HEK293 (cell line): Measurements from ENCODE around the gene C2orf49.

ENCODE experiments used
- CTCF ChIA-PET: fragments of 350-600 bp; formaldehyde crosslinking; extraction: SDS; loops from one replicate; lab custom pipeline; 2021; ENCODE audit warnings: antibody characterized with exemption; lab: Yijun Ruan, JAX
- POLR2A ChIA-PET: fragments of 300-600 bp; formaldehyde crosslinking; extraction: SDS; loops from one replicate; lab custom pipeline; 2020; ENCODE audit warnings: antibody characterized with exemption, inconsistent platforms; lab: Yijun Ruan, JAX
- H3K27ac ChIP-seq: fragments of 200-500 bp; sonication (Bioruptor generic); 2 replicates; pipeline ENCODE4 v1.5.1; 2014; ENCODE audit warnings: low read depth, low read length, control low read depth, inconsistent platforms; ENCODE audit errors: extremely low read depth
- H3K36me3 ChIP-seq, 2 experiments: fragments of 200-500 bp in 1 of 2; sonication (Bioruptor generic) in 1 of 2; 1 replicate in 1 of 2; 2 replicates in 1 of 2; pipeline ENCODE4 v1.5.1; 2014 to 2017; ENCODE audit warnings: inconsistent platforms in 2 of 2, low read length in 2 of 2; ENCODE audit not compliant: control insufficient read depth in 2 of 2, insufficient read depth in 1 of 2
- H3K4me1 ChIP-seq: fragments of 200-500 bp; sonication (Bioruptor generic); 2 replicates; pipeline ENCODE4 v1.5.1; 2014; ENCODE audit warnings: mild to moderate bottlenecking, low read length, inconsistent platforms; ENCODE audit not compliant: control insufficient read depth, insufficient read depth
- H3K4me3 ChIP-seq: 2 replicates; pipeline ENCODE4 v1.5.1; 2011; ENCODE audit warnings: low read depth, mild to moderate bottlenecking, control low read depth, low read length, moderate library complexity
- H3K9me3 ChIP-seq: fragments of 200-500 bp; sonication (Bioruptor generic); 2 replicates; pipeline ENCODE4 v1.5.1; 2014; ENCODE audit warnings: low read depth, low read length, inconsistent platforms; ENCODE audit not compliant: control insufficient read depth, insufficient read depth
- EGR2 ChIP-seq: fragments of 450-650 bp; formaldehyde crosslinking; IDR thresholded peaks from 2 replicates; pipeline ENCODE4 v1.5.1; 2016; ENCODE audit warnings: low read depth, missing biosample characterization, missing genetic modification characterization
- GLI4 ChIP-seq: fragments of 450-650 bp; formaldehyde crosslinking; IDR thresholded peaks from 2 replicates; pipeline ENCODE4 v1.5.1; 2016; ENCODE audit warnings: missing biosample characterization, missing genetic modification characterization
- GLIS2 ChIP-seq: fragments of 450-650 bp; formaldehyde crosslinking; IDR thresholded peaks from 2 replicates; pipeline ENCODE4 v1.5.1; 2016; ENCODE audit warnings: missing biosample characterization, missing genetic modification characterization
- SALL2 ChIP-seq: fragments of 450-650 bp; formaldehyde crosslinking; IDR thresholded peaks from 2 replicates; pipeline ENCODE4 v1.5.0; 2017; ENCODE audit warnings: missing biosample characterization, mild to moderate bottlenecking, missing genetic modification characterization, borderline replicate concordance
- SETDB1 ChIP-seq: IDR thresholded peaks from one replicate; pipeline ENCODE4 v1.6.1; 2017; ENCODE audit warnings: mild to moderate bottlenecking, low read length, moderate library complexity, mixed read lengths; ENCODE audit not compliant: insufficient read length
- SP2 ChIP-seq: fragments of 450-650 bp; formaldehyde crosslinking; IDR thresholded peaks from 2 replicates; pipeline ENCODE4 v1.5.1; 2016; ENCODE audit warnings: missing biosample characterization, missing genetic modification characterization
- SP3 ChIP-seq: fragments of 450-650 bp; formaldehyde crosslinking; IDR thresholded peaks from 2 replicates; pipeline ENCODE4 v1.5.1; 2016; ENCODE audit warnings: missing biosample characterization, missing genetic modification characterization
- ZBTB20 ChIP-seq: fragments of 450-650 bp; formaldehyde crosslinking; IDR thresholded peaks from 2 replicates; pipeline ENCODE4 v1.5.1; 2016; ENCODE audit warnings: missing biosample characterization, missing genetic modification characterization
- ZBTB8A ChIP-seq: fragments of 450-650 bp; formaldehyde crosslinking; IDR thresholded peaks from 2 replicates; pipeline ENCODE4 v1.5.1; 2016; ENCODE audit warnings: missing biosample characterization, missing genetic modification characterization
- ZNF221 ChIP-seq: fragments of 450-650 bp; formaldehyde crosslinking; IDR thresholded peaks from 2 replicates; pipeline ENCODE4 v1.5.1; 2017; ENCODE audit warnings: missing biosample characterization, missing genetic modification characterization, borderline replicate concordance
- ZNF239 ChIP-seq: fragments of 450-650 bp; formaldehyde crosslinking; IDR thresholded peaks from 2 replicates; pipeline ENCODE4 v1.5.1; 2016; ENCODE audit warnings: missing biosample characterization, missing genetic modification characterization
- ZNF24 ChIP-seq: fragments of 450-650 bp; formaldehyde crosslinking; IDR thresholded peaks from 2 replicates; pipeline ENCODE4 v1.5.1; 2016; ENCODE audit warnings: missing biosample characterization, missing genetic modification characterization
- ZNF501 ChIP-seq: fragments of 450-650 bp; formaldehyde crosslinking; IDR thresholded peaks from 2 replicates; pipeline ENCODE4 v1.5.1; 2016; ENCODE audit warnings: missing biosample characterization, missing genetic modification characterization
- ZNF596 ChIP-seq: fragments of 450-650 bp; IDR thresholded peaks from 2 replicates; pipeline ENCODE4 v1.5.0; 2018; ENCODE audit warnings: missing biosample characterization, mild to moderate bottlenecking, missing genetic modification characterization, moderate library complexity
- ZNF600 ChIP-seq: fragments of 450-650 bp; formaldehyde crosslinking; IDR thresholded peaks from 2 replicates; pipeline ENCODE4 v1.5.1; 2016; ENCODE audit warnings: missing biosample characterization, missing genetic modification characterization
- ZNF626 ChIP-seq: fragments of 450-650 bp; sonication (Bioruptor Pico); formaldehyde crosslinking; IDR thresholded peaks from 2 replicates; pipeline ENCODE4 v1.5.1; 2018; ENCODE audit warnings: missing biosample characterization, missing genetic modification characterization, inconsistent platforms
- ZNF76 ChIP-seq: fragments of 450-650 bp; formaldehyde crosslinking; IDR thresholded peaks from 2 replicates; pipeline ENCODE4; 2016; ENCODE audit warnings: low read depth, missing biosample characterization, missing genetic modification characterization, borderline replicate concordance
- ZNF791 ChIP-seq: fragments of 450-650 bp; formaldehyde crosslinking; IDR thresholded peaks from 2 replicates; pipeline ENCODE4 v1.5.1; 2016; ENCODE audit warnings: missing biosample characterization, missing genetic modification characterization
- ZNF843 ChIP-seq: fragments of 450-650 bp; formaldehyde crosslinking; IDR thresholded peaks from 2 replicates; pipeline ENCODE4 v1.5.1; 2016; ENCODE audit warnings: missing biosample characterization, missing genetic modification characterization
- TF ChIP-seq, protein P1 (sequence below): fragments of 450-650 bp; formaldehyde crosslinking; IDR thresholded peaks from 2 replicates; pipeline ENCODE4 v1.5.1; 2016; ENCODE audit warnings: missing biosample characterization, missing genetic modification characterization
- TF ChIP-seq, protein P2 (sequence below): fragments of 450-650 bp; formaldehyde crosslinking; IDR thresholded peaks from 2 replicates; pipeline ENCODE4 v1.5.1; 2016; ENCODE audit warnings: missing biosample characterization, missing genetic modification characterization
- TF ChIP-seq, protein P3 (sequence below): fragments of 450-650 bp; formaldehyde crosslinking; IDR thresholded peaks from 2 replicates; pipeline ENCODE4 v1.5.1; 2016; ENCODE audit warnings: missing biosample characterization, missing genetic modification characterization
- TF ChIP-seq, protein P4 (sequence below): fragments of 450-650 bp; formaldehyde crosslinking; IDR thresholded peaks from 2 replicates; pipeline ENCODE4 v1.5.1; 2016; ENCODE audit warnings: missing biosample characterization, missing genetic modification characterization
- TF ChIP-seq, protein P5 (sequence below): fragments of 450-650 bp; formaldehyde crosslinking; IDR thresholded peaks from 2 replicates; pipeline ENCODE4 v1.5.1; 2016; ENCODE audit warnings: missing biosample characterization, missing genetic modification characterization
- TF ChIP-seq, protein P6 (sequence below): fragments of 450-650 bp; formaldehyde crosslinking; IDR thresholded peaks from 2 replicates; pipeline ENCODE4 v1.5.1; 2016; ENCODE audit warnings: missing biosample characterization, missing genetic modification characterization

Gene C2orf49

DNA sequence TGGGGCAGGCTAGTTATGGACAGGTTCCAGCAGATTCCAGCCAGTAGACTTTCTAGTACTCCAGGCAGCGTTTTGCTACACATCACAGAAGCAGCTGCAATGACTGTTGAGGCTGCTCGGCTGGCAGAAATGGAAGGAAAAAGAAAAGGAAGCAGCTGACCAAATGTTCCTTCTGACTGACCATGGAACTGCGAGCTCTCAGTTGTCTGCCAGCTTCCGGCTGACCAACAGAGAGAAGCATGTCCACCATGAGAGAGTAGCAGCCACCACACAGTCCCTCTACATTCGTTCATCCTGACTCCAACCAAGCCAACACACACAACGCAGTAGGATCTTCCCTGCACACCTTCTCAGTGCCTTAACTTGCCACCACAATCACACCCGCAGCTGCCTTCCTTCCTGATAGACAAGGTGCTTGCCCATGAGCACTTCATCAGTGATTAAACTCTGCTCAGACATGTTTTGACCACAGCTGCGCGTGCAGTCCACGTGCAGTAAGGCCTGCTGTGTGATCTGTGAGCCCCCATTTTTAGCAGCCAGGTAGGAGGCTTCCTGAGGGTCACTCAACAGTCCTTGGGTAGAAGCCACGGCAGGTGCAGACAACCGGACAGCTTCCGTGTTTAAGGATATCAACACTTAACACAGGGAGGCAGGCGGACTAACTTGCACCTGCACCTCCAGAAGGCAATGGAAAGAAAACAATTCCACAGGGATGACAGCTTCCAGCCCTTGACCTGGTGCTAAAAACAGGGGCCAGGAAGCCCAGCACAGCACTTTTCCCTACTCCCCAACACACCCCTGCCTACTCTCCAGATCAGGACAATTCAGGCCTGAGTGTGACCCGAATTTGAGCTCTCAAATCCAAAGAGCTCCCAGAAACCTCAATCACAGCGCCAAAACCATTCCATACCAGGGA is 8.8 kb upstream of the C2orf49 start (continued):
- TF ChIP-seq, protein P1, sequence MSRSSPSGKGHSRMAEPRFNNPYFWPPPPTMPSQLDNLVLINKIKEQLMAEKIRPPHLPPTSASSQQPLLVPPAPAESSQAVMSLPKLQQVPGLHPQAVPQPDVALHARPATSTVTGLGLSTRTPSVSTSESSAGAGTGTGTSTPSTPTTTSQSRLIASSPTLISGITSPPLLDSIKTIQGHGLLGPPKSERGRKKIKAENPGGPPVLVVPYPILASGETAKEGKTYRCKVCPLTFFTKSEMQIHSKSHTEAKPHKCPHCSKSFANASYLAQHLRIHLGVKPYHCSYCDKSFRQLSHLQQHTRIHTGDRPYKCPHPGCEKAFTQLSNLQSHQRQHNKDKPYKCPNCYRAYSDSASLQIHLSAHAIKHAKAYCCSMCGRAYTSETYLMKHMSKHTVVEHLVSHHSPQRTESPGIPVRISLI, result no peak
- TF ChIP-seq, protein P2, sequence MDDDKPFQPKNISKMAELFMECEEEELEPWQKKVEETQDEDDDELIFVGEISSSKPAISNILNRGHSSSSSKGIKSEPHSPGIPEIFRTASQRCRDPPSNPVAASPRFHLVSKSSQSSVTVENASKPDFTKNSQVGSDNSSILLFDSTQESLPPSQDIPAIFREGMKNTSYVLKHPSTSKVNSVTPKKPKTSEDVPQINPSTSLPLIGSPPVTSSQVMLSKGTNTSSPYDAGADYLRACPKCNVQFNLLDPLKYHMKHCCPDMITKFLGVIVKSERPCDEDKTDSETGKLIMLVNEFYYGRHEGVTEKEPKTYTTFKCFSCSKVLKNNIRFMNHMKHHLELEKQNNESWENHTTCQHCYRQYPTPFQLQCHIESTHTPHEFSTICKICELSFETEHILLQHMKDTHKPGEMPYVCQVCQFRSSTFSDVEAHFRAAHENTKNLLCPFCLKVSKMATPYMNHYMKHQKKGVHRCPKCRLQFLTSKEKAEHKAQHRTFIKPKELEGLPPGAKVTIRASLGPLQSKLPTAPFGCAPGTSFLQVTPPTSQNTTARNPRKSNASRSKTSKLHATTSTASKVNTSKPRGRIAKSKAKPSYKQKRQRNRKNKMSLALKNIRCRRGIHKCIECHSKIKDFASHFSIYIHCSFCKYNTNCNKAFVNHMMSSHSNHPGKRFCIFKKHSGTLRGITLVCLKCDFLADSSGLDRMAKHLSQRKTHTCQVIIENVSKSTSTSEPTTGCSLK (tag by site-specific recombination), result no peak
- TF ChIP-seq SP2 (tag by site-specific recombination), result no peak
- TF ChIP-seq, protein P3, sequence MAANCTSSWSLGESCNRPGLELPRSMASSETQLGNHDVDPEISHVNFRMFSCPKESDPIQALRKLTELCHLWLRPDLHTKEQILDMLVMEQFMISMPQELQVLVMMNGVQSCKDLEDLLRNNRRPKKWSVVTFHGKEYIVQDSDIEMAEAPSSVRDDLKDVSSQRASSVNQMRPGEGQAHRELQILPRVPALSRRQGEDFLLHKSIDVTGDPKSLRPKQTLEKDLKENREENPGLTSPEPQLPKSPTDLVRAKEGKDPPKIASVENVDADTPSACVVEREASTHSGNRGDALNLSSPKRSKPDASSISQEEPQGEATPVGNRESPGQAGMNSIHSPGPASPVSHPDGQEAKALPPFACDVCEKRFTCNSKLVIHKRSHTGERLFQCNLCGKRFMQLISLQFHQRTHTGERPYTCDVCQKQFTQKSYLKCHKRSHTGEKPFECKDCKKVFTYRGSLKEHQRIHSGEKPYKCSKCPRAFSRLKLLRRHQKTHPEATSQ, result no peak
- TF ChIP-seq ZNF24 (tag by site-specific recombination), result no peak
- TF ChIP-seq SALL2, result no peak
- no peak for TF ChIP-seq ZNF221 (tag by site-specific recombination)
- TF ChIP-seq ZNF843 (tag by site-specific recombination), result no peak
- TF ChIP-seq, protein P4, sequence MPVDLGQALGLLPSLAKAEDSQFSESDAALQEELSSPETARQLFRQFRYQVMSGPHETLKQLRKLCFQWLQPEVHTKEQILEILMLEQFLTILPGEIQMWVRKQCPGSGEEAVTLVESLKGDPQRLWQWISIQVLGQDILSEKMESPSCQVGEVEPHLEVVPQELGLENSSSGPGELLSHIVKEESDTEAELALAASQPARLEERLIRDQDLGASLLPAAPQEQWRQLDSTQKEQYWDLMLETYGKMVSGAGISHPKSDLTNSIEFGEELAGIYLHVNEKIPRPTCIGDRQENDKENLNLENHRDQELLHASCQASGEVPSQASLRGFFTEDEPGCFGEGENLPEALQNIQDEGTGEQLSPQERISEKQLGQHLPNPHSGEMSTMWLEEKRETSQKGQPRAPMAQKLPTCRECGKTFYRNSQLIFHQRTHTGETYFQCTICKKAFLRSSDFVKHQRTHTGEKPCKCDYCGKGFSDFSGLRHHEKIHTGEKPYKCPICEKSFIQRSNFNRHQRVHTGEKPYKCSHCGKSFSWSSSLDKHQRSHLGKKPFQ, result no peak
- peak; percentile 99 for TF ChIP-seq ZNF239 (tag by site-specific recombination)
- no peak for TF ChIP-seq ZNF76 (tag by site-specific recombination)
- peak; percentile 94 for TF ChIP-seq ZNF600 (tag by site-specific recombination)
- TF ChIP-seq ZNF626, result no peak
- no peak for TF ChIP-seq ZNF596 (tag by site-specific recombination)
- no peak for TF ChIP-seq SETDB1
- no peak for TF ChIP-seq GLI4 (tag by site-specific recombination)
- no peak for TF ChIP-seq ZNF501
- TF ChIP-seq, all 188 proteins: peak for 3

DNA sequence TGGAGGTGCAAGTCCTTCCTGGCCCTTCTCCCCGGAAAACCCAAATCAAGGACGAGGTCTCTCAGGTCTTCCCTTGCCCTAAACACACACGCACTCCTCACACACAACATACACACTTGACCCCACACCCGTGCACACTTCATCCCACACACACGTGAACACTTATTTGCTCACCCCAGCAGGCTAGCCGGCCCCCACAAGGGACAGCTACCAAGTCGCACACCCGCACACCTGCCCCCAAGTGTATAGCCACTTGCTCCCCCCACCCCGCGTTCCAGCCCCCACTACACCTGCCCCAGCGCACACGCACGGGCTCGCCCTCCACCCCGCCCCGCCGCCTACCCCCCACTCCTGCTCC is 8.2 kb upstream of the C2orf49 start:
- ChIA-PET CTCF (interaction anchor here (1.3 kb wide), 1 partner anchor 94 kb away, joined by 3 read pairs; no protein-coding TSS in a partner anchor), POLR2A (interaction anchor here (0.8 to 1.6 kb wide), 3 partner anchors 8 to 34 kb away, joined by 3 to 6 read pairs (median 3); partner anchors contain the start of gene C2orf49)
- peak overlapping the region; percentile 26; the same call in 1 of the 2 replicates for H3K27ac ChIP-seq
- TF ChIP-seq ZNF791 (tag by site-specific recombination) (no peak), SP3 (tag by site-specific recombination) (peak; percentile 28; the same call in 1 of the 2 replicates), GLIS2 (tag by site-specific recombination) (peak; percentile 38; the same call in 1 of the 2 replicates), EGR2 (tag by site-specific recombination) (peak; percentile 78), ZBTB8A (tag by site-specific recombination) (peak; percentile 10; the same call in 1 of the 2 replicates), ZBTB20 (peak; percentile 36; the same call in 1 of the 2 replicates)
- TF ChIP-seq, protein P4, result peak; percentile 61; the same call in 1 of the 2 replicates
- TF ChIP-seq, protein P5, sequence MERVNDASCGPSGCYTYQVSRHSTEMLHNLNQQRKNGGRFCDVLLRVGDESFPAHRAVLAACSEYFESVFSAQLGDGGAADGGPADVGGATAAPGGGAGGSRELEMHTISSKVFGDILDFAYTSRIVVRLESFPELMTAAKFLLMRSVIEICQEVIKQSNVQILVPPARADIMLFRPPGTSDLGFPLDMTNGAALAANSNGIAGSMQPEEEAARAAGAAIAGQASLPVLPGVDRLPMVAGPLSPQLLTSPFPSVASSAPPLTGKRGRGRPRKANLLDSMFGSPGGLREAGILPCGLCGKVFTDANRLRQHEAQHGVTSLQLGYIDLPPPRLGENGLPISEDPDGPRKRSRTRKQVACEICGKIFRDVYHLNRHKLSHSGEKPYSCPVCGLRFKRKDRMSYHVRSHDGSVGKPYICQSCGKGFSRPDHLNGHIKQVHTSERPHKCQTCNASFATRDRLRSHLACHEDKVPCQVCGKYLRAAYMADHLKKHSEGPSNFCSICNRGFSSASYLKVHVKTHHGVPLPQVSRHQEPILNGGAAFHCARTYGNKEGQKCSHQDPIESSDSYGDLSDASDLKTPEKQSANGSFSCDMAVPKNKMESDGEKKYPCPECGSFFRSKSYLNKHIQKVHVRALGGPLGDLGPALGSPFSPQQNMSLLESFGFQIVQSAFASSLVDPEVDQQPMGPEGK, result peak; percentile 55; the same call in 1 of the 2 replicates
- TF ChIP-seq, protein P6, sequence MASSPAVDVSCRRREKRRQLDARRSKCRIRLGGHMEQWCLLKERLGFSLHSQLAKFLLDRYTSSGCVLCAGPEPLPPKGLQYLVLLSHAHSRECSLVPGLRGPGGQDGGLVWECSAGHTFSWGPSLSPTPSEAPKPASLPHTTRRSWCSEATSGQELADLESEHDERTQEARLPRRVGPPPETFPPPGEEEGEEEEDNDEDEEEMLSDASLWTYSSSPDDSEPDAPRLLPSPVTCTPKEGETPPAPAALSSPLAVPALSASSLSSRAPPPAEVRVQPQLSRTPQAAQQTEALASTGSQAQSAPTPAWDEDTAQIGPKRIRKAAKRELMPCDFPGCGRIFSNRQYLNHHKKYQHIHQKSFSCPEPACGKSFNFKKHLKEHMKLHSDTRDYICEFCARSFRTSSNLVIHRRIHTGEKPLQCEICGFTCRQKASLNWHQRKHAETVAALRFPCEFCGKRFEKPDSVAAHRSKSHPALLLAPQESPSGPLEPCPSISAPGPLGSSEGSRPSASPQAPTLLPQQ (tag by site-specific recombination), result no peak

More for the DNA sequence above, 8.2 kb upstream of the C2orf49 start:
- Histone ChIP-seq H3K36me3 (peaks cover 7 to 9% of the 10 kb centered on the region in 2 experiments; a peak in 2 of 3 replicates), H3K4me1 (0 out of 2 replicates have a peak, but pooled peaks cover 4% of the 10 kb centered on the region), H3K9me3 (no peaks in the 10 kb centered on the region), H3K4me3 (peak overlapping the region; percentile 53)
